SKM-1 treated with dmso at 0.1 percent for 144 hours (cell line): ENCODE measurements around the gene REXO1.
"Not testable (repeated sequence)": the region's sequence is repeated elsewhere in the genome, so short reads cannot be mapped to it uniquely, and the experiment has no call there.

Experiments used
- DNase-seq: peaks from one replicate; lab custom pipeline; 2025; ENCODE audit not compliant: unreplicated experiment; lab: John Stamatoyannopoulos, UW

REXO1 gene

DNA sequence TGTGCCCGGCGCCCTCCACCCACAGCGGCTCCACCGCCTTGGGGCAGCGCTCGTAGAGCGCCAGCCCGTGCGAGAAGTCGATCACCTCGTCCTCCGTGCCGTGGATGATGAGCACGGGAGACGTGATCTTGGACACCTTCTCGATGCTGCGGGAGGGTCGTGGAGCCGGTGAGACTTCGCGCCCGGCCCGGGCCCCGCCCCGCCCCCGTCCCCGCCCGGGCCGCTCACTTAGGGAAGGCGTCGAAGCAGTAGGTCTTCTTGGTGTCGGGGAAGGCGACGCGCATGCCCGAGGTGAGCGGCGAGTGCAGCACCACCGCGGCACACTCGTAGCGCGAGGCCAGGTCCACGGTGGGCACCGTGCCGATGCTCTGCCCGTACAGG, 29.0 kb upstream of the REXO1 start:
- not testable (repeated sequence) for DNase-seq

DNA sequence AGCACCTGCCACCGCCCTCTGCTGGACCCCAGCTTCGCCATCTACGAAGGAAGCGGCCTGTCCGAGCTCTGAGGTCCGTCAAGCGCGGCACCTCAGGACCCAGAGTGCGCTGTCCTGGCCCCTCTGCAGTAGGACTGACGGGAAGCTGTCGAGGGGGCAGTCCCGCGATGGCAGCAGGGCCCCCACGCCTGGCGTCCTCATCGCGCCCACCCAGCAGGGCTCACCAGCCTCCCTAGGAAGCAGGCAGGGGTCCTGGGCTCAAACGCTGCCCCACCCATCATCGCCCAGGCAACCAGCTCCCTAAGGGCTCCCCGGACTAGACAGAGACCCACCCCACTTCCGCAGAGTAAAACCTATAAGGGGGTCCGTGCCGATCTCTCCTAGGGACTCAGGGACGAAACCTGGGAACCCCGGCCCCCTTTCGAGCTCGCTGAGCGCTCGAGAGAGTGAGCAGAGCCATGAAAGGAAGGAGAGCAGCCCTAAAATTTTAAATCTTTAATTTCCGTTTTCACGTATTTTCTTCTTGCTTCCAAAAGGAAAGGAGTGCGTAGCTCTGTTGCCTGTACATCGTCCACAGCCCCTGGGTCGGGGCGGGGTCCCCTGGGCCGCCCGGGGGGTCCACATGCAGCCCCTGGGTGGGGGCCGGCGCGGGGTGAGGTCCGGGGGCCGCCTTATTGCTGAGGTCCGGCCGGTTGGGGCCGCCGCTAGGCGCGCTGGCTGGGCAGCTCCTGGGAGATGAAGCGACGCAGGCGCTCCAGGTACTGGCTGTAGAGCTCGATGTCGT, 28.4 kb upstream of the REXO1 start:
- not testable (repeated sequence) for DNase-seq

DNA sequence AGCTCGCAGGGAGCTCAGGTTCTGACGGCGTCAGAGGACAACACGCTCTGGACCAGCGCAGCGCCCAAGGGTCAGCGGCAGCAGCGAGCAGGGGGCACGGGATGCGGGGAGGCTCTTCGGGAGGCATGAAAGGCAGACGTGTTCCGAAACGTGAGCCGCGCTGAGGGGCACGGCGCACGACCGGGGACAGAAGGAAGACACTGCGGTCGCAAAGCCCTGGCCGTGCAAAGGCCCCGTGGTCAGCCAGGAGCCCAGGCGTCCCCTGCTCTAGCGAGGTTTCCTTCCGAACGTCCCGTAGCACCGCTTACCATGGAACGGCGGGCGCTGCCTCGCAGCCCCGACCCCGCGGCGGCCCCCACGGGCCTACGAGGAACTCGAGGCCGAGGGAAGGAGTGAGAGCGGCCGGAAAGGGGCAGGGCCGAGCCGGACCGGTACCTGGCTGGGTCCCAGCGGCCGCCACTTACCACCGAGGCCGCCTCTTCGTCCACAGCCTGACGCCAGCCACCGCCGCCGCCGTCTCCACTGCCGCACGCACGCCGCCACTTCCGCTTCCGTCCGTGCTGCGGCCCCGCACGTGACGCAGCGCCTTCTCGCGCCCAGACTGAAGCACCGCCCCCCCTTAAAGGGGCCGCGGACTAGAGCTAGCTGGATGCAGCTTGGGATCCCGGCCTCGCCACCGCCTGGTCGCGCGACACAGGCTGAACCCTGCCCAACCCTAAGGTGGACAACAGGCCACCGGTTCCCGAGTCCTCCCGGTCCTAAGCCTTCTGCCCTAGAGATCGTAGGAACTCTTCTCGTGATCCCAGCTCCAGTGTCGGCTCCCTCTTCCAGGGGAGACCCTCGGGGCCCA, 27.6 kb upstream of the REXO1 start:
- DNase-seq: peak; percentile 89

DNA sequence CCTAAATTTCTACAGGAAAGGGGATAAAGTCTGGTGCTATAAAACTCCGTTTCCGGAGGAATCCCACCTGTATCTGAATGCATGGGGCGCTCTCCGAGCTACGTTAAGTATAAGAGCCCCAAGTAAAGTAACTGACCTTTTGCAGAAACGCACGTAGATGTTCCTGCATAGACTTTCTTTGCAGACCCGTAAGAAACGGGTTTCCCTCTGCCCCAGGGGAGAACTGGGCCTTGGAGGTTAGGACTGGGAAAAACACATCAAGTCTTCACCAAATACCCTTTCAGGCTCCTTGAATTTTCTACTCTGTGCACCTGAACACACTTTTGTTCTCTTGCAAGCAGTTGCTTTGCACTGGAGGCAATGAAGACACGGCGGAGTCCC, 27.0 kb upstream of the REXO1 start:
- not testable (repeated sequence) for DNase-seq

GRCh38 chr19:1874554-1875185, 26.4 kb upstream of the REXO1 start:
- DNase-seq: no peak

- DNase-seq: no peak
These were observed 25.5 kb upstream of the REXO1 start for GRCh38 chr19:1873524-1874473.

GRCh38 chr19:1872807-1873523, 24.7 kb upstream of the REXO1 start:
- DNase-seq: no peak

GRCh38 chr19:1871630-1872029, 23.3 kb upstream of the REXO1 start:
- DNase-seq: no peak

GRCh38 chr19:1871140-1871597, 22.9 kb upstream of the REXO1 start:
- no peak for DNase-seq

- no peak for DNase-seq
These were observed 20.7 kb upstream of the REXO1 start for GRCh38 chr19:1868971-1869370.

DNA sequence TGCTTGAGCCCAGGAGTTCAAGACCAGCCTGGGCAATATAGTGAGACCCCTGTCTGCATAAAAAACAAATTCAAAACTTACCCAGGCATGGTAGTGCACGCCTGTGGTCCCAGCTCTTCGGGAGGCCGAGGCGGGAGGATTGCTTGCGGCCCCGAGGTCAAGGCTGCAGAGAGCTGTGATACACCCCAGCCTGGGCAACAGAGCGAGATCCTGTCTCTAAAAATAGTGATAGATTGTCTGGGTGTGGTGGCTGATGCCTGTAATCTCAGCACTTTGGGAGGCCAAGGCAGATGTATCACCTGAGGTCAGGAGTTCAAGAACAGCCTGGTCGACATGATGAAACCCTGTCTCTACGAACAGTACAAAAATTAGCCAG, 19.1 kb upstream of the REXO1 start:
- no peak for DNase-seq

DNA sequence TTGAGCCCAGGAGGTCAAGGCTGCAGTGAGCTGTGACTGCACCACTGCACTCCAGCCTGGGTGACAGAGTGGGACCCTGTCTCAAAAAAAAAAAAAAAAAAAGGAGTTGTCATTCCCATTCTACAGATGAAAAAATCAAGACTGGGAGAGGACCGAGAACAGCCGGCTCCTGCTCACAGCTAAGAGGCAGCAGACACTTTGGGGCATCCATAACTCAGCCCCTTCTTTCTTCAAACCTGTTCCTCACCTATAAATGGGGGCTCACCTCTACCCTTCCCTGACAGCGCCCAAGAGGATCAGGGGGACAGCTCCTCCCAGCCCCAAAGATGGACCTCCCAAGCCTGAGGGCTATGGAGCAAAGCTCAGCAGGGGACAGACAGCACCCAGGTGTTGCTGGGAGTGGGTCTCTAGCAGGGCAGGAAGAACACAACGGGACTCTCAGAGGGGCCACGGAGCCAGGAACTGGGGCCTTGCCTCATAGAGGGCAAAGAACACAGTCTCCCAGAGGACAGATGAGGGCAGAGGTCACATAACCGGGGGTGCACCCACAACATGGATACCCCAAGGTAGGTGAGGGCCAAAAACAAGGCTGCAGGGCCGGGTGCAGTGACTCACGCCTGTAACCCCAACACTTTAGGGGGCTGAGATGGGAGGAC, 18.5 kb upstream of the REXO1 start:
- no peak for DNase-seq

GRCh38 chr19:1865172-1866010, 17.1 kb upstream of the REXO1 start:
- no peak for DNase-seq

- DNase-seq: peak; percentile 65
These were observed 16.3 kb upstream of the REXO1 start for GRCh38 chr19:1864480-1865171.

DNA sequence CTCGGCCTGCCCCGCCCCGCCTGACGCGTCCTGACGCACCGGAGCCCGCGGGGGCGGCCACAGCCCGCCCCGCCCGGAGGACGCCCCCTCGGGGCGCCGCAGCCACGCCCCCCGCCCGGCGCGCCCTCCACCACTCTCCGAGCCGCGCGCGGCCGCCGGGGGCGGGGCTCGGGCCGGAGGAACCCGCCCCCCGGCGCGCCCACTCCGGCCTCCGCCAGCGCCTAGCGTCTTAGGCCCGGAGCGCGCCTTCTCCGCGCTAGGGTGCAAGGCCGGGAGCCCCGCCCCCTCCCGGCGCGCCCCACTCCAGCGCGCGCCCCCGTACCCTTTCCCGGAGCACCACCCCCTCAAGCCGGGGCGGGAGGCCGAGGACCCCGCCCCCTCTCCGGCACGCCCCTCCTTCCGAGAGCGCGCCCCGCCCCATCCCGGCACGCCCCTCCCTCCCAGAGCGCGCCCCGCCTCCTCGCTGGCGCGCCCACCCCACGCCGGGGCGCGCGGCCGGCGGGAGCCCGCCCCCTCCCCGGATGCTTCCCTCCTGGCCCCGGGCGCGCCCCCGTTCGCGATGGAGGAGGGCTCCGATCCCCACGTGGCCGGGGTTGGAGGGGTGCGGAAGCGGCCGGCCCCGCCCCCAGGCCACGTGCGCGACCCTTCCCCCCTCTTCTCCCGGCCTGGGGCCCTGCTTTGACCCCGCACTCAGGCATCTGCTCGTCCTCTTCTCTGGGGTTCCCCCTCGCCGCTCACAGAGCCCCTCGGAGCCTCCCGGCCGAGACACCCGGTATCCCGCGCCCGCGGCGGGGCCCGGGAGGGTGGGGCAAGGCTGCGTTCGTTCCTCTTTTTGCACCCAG, 15.6 kb upstream of the REXO1 start:
- peak; percentile 91 for DNase-seq

DNA sequence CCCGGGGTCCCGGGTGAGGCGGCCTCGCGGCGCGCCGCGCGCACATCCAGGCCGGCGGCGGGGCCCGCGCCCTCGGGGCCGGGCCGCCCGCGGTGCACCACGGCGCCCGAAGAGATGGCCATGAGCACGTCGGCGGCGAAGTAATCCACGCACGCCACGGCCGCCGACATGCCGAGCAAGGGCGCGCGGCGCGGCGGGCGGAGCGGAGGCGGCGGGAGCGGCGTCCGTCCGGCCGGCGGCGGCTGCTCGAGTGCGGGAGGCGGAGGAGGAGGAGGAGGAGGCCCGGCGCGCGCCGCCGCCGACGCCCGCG, 15.0 kb upstream of the REXO1 start, which contains the start of gene KLF16:
TSS of gene KLF16 (minus strand) at position 252 of the 310 bp plus-strand sequence. CDS start at position 170, 82 bp downstream.
- no peak for DNase-seq
